A673 (cell line): ENCODE measurements around the gene TSPAN31. TPM values are rescaled to one million over a fixed set of nuclear protein-coding genes. Genes with fewer than 3 reads are reported as not detected.

ENCODE experiments used
- BruUV-seq: library from RNA; stranded (reverse); fragments of 400-500 nt; replicated peaks from 2 replicates; lab custom pipeline; 2021; lab: Mats Ljungman, UMichigan
- CTCF ChIA-PET: fragments of 300-600 bp; sonication (Branson Sonifier 250); formaldehyde crosslinking; loops from one replicate; lab custom pipeline; 2022; ENCODE audit warnings: antibody characterized with exemption; lab: Charles Lee
- POLR2A ChIA-PET: fragments of 300-600 bp; sonication (Branson Sonifier 250); formaldehyde crosslinking; loops from one replicate; lab custom pipeline; 2022; ENCODE audit warnings: antibody characterized with exemption; ENCODE audit not compliant: low non-redundant PET; lab: Charles Lee
- DNase-seq: peaks from one replicate; pipeline ENCODE4 v3.0.0-alpha.2; 2015; ENCODE audit warnings: low spot score
- H3K27ac ChIP-seq: fragments of 200-600 bp; sonication (generic); 2 replicates; pipeline ENCODE4 v1.5.1; 2016; ENCODE audit warnings: mixed run types, low read depth, mild to moderate bottlenecking, mixed read lengths, antibody characterized with exemption, low read length; ENCODE audit not compliant: poor library complexity, severe bottlenecking
- H3K27me3 ChIP-seq: fragments of 200-600 bp; sonication (generic); replicated peaks from 2 replicates; pipeline ENCODE4 v1.6.1; 2017; ENCODE audit warnings: mixed run types, low read depth, mild to moderate bottlenecking, mixed read lengths, antibody characterized with exemption, low read length; ENCODE audit not compliant: insufficient read depth, poor library complexity
- H3K36me3 ChIP-seq: fragments of 200-600 bp; sonication (generic); 2 replicates; pipeline ENCODE4 v1.6.1; 2016; ENCODE audit warnings: mixed run types, mild to moderate bottlenecking, mixed read lengths, antibody characterized with exemption, low read length; ENCODE audit not compliant: insufficient read depth, poor library complexity, severe bottlenecking
- H3K4me1 ChIP-seq: fragments of 200-600 bp; sonication (generic); 2 replicates; pipeline ENCODE4 v1.6.1; 2017; ENCODE audit warnings: mixed run types, mild to moderate bottlenecking, mixed read lengths, antibody characterized with exemption, low read length; ENCODE audit not compliant: insufficient read depth, poor library complexity, severe bottlenecking
- H3K4me3 ChIP-seq: fragments of 200-600 bp; sonication (generic); 2 replicates; pipeline ENCODE4 v1.5.1; 2016; ENCODE audit warnings: low read depth, mixed run types, mild to moderate bottlenecking, mixed read lengths, low read length; ENCODE audit not compliant: poor library complexity, severe bottlenecking
- H3K9me3 ChIP-seq: fragments of 200-600 bp; sonication (generic); 2 replicates; pipeline ENCODE4 v1.6.1; 2016; ENCODE audit warnings: mixed run types, low read depth, mild to moderate bottlenecking, mixed read lengths, antibody characterized with exemption, low read length; ENCODE audit not compliant: poor library complexity, severe bottlenecking
- CTCF ChIP-seq: fragments of 300-800, 200-600 bp; sonication (generic); conservative IDR thresholded peaks from 2 replicates; pipeline ENCODE4 v1.5.1; 2017; ENCODE audit warnings: low read depth, mild to moderate bottlenecking, antibody characterized with exemption, low read length, moderate library complexity, mixed read lengths
- EZH2 ChIP-seq: fragments of 200-600 bp; sonication (generic); IDR thresholded peaks from 2 replicates; pipeline ENCODE4 v1.6.1; 2017; ENCODE audit warnings: borderline replicate concordance, low read depth, mild to moderate bottlenecking, mixed read lengths, antibody characterized with exemption, low read length; ENCODE audit not compliant: poor library complexity, severe bottlenecking
- intact Hi-C: fragments of 100-400 bp; cut with micrococcal nuclease; formaldehyde crosslinking; loops from one replicate; pipeline ENCODE4 v1.10.0; 2022; ENCODE audit not compliant: unreplicated experiment
- total RNA-seq: library from RNA; stranded (reverse); gene quantifications from 2 replicates; pipeline ENCODE4 v1.2.3, GENCODE V29; 2021

TSPAN31 gene
- total RNA-seq, 1 experiment from 2014 or later: 8.9 TPM

DNA sequence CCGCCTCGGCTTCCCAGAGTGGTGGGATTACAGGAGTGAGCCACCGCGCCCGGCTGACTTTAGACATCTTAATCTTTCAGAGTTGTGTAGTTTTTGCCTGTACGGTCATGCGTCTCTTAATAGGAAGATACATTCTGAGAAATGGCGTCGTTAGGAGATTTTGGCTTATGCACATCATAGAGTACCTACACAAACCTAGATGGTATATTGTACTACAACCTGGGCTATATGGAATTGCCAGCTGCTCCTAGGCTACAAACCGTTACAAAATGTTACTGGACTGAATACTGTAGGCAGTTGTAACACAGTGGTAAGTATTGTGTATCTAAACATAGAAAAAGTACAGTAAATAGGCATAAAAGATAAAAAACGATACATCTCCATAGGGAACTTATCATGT, 39.0 kb downstream of the TSPAN31 start:
- Histone ChIP-seq H3K27me3 (no peaks in the 10 kb centered on the region), H3K36me3 (peaks cover 42% of the 10 kb centered on the region), H3K4me1 (no peaks in the 10 kb centered on the region), H3K27ac (no peak overlapping the region), H3K9me3 (no peaks in the 10 kb centered on the region), H3K4me3 (peak overlapping the region; percentile 16)
- POLR2A ChIA-PET: no interaction called here
- BruUV-seq: TSS peak; percentile 65
- CTCF ChIA-PET: no interaction called here
- no peak for DNase-seq
- intact Hi-C loops: no loop called here
- TF ChIP-seq CTCF (no peak), EZH2 (no peak)

GRCh38 chr12:57793920-57794319, 49.1 kb downstream of the TSPAN31 start:
- intact Hi-C loops: no loop called here
- no TSS peak for BruUV-seq
- Histone ChIP-seq H3K36me3 (peaks cover 61% of the 10 kb centered on the region), H3K4me1 (no peaks in the 10 kb centered on the region), H3K9me3 (no peaks in the 10 kb centered on the region), H3K27me3 (no peaks in the 10 kb centered on the region), H3K4me3 (no peak overlapping the region), H3K27ac (no peak overlapping the region)
- ChIA-PET POLR2A (interaction anchor here (0.7 kb wide), 1 partner anchor 102 kb away, joined by 3 read pairs; no protein-coding TSS in a partner anchor), CTCF (no interaction called here)
- no peak for DNase-seq
- TF ChIP-seq CTCF (no peak), EZH2 (no peak)

DNA sequence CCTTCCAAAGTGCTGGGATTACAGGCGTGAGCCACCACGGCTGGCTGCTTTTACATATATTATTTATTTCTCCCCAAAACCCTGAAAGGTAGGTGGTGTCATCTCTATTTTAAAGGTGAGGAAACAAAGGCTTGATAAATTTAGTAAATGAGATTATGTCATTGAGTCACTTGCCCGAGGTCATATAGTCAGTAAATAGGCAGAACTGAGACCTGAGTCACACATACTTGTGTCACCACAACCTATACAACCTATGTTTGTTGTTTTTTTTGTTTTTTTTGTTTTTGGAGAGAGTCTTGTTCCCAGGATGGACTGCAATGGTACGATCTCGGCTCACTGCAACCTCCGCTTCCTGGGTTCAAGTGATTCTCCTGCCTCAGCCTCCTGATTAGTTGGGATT, 50.5 kb downstream of the TSPAN31 start:
- Histone ChIP-seq H3K9me3 (no peaks in the 10 kb centered on the region), H3K27me3 (no peaks in the 10 kb centered on the region), H3K27ac (no peak overlapping the region), H3K4me1 (no peaks in the 10 kb centered on the region), H3K4me3 (no peak overlapping the region), H3K36me3 (peaks cover 48% of the 10 kb centered on the region)
- intact Hi-C loops: no loop called here
- TF ChIP-seq EZH2 (no peak), CTCF (no peak)
- DNase-seq: no peak
- BruUV-seq: no TSS peak
- POLR2A ChIA-PET: no interaction called here
- CTCF ChIA-PET: no interaction called here
